ENCODE results near the gene IGF2. TPM values are rescaled to one million over a fixed set of nuclear protein-coding genes. Genes with fewer than 3 reads are reported as not detected.

IGF2 gene
- 319 TPM for polyA plus RNA-seq
- long read RNA-seq, donor 1, full-length matches to known transcripts: 22 of 22 reads
- long read RNA-seq, donor 1, partial matches to known transcripts: 0 of 22 reads
- long read RNA-seq, donor 1, other reads (novel, unspliced or antisense): 0 of 22 reads
- long read RNA-seq, donor 2, full-length matches to known transcripts: 39 of 39 reads
- long read RNA-seq, donor 2, partial matches to known transcripts: 0 of 39 reads
- long read RNA-seq, donor 2, other reads (novel, unspliced or antisense): 0 of 39 reads
- long read RNA-seq, donor 3: 0 reads
- long read RNA-seq, donor 4, full-length matches to known transcripts: 12 of 12 reads
- long read RNA-seq, donor 4, partial matches to known transcripts: 0 of 12 reads
- long read RNA-seq, donor 4, other reads (novel, unspliced or antisense): 0 of 12 reads
- long read RNA-seq, donor 5, full-length matches to known transcripts: 264 of 283 reads
- long read RNA-seq, donor 5, partial matches to known transcripts: 19 of 283 reads
- long read RNA-seq, donor 5, other reads (novel, unspliced or antisense): 0 of 283 reads
- long read RNA-seq, donor 6, full-length matches to known transcripts: 106 of 117 reads
- long read RNA-seq, donor 6, partial matches to known transcripts: 11 of 117 reads
- long read RNA-seq, donor 6, other reads (novel, unspliced or antisense): 0 of 117 reads
- long read RNA-seq, donor 7, full-length matches to known transcripts: 75 of 80 reads
- long read RNA-seq, donor 7, partial matches to known transcripts: 5 of 80 reads
- long read RNA-seq, donor 7, other reads (novel, unspliced or antisense): 0 of 80 reads
- long read RNA-seq, donor 8, full-length matches to known transcripts: 55 of 55 reads
- long read RNA-seq, donor 8, partial matches to known transcripts: 0 of 55 reads
- long read RNA-seq, donor 8, other reads (novel, unspliced or antisense): 0 of 55 reads
- long read RNA-seq, donor 9, full-length matches to known transcripts: 23 of 23 reads
- long read RNA-seq, donor 9, partial matches to known transcripts: 0 of 23 reads
- long read RNA-seq, donor 9, other reads (novel, unspliced or antisense): 0 of 23 reads
- long read RNA-seq, donor 10, full-length matches to known transcripts: 103 of 119 reads
- long read RNA-seq, donor 10, partial matches to known transcripts: 10 of 119 reads
- long read RNA-seq, donor 10, other reads (novel, unspliced or antisense): 6 of 119 reads
- long read RNA-seq, donor 11, full-length matches to known transcripts: 22 of 22 reads
- long read RNA-seq, donor 11, partial matches to known transcripts: 0 of 22 reads
- long read RNA-seq, donor 11, other reads (novel, unspliced or antisense): 0 of 22 reads

- Histone ChIP-seq H3K27ac (ENCODE audit: low read length) (peak within 1 kb of the TSS; percentile 15), H3K4me1 (ENCODE audit: control insufficient read depth, insufficient read depth, low read length) (peaks cover 8% of the 10 kb centered on the region), H3K27me3 (ENCODE audit: control insufficient read depth, insufficient read depth, low read length) (peaks cover 91% of the 10 kb centered on the region), H3K4me3 (ENCODE audit: low read length) (peak within 1 kb of the TSS; percentile 49), H3K9me3 (ENCODE audit: control insufficient read depth, low read depth, low read length) (peaks cover 5% of the 10 kb centered on the region), H3K36me3 (ENCODE audit: control insufficient read depth, insufficient read depth, low read length) (peaks cover 4% of the 10 kb centered on the region)
- peak in 1 of 2 donors; percentile 57 for DNase-seq
- WGBS (ENCODE audit: insufficient coverage, low lambda C conversion rate): no CpG with 5 or more reads among the region's 62 CpGs
Observed at GRCh38 chr11:2139123-2139521, at the start of gene IGF2. IGF2 (minus strand) TSS chr11:2139389; CDS start chr11:2135523, 3,866 bp downstream.

GRCh38 chr11:2188745-2189144 lies 49.6 kb upstream of the IGF2 start:
- no peaks in the 10 kb centered on the region for H3K36me3 ChIP-seq (ENCODE audit: control insufficient read depth, insufficient read depth, low read length)
- H3K9me3 ChIP-seq (ENCODE audit: control insufficient read depth, low read depth, low read length): peaks cover 6% of the 10 kb centered on the region
- no peak overlapping the region for H3K4me3 ChIP-seq (ENCODE audit: low read length)
- no peak for DNase-seq
- peaks cover 16% of the 10 kb centered on the region for H3K27me3 ChIP-seq (ENCODE audit: control insufficient read depth, insufficient read depth, low read length)
- no CpG with 5 or more reads among the region's 19 CpGs for WGBS (ENCODE audit: insufficient coverage, low lambda C conversion rate)
- H3K27ac ChIP-seq (ENCODE audit: low read length): no peak overlapping the region
- peaks cover 4% of the 10 kb centered on the region for H3K4me1 ChIP-seq (ENCODE audit: control insufficient read depth, insufficient read depth, low read length)

- no peak for DNase-seq
- WGBS (ENCODE audit: insufficient coverage, low lambda C conversion rate): no CpG with 5 or more reads among the region's 7 CpGs
- Histone ChIP-seq H3K36me3 (ENCODE audit: control insufficient read depth, insufficient read depth, low read length) (no peaks in the 10 kb centered on the region), H3K4me1 (ENCODE audit: control insufficient read depth, insufficient read depth, low read length) (no peaks in the 10 kb centered on the region), H3K4me3 (ENCODE audit: low read length) (no peak overlapping the region), H3K9me3 (ENCODE audit: control insufficient read depth, low read depth, low read length) (peaks cover 6% of the 10 kb centered on the region), H3K27ac (ENCODE audit: low read length) (no peak overlapping the region), H3K27me3 (ENCODE audit: control insufficient read depth, insufficient read depth, low read length) (peaks cover 16% of the 10 kb centered on the region)
Observed at GRCh38 chr11:2187280-2187707, 48.1 kb upstream of the IGF2 start.

- H3K27me3 ChIP-seq (ENCODE audit: control insufficient read depth, insufficient read depth, low read length): peaks cover 16% of the 10 kb centered on the region
- peak in 1 of 2 donors; percentile 34 for DNase-seq
- H3K9me3 ChIP-seq (ENCODE audit: control insufficient read depth, low read depth, low read length): peaks cover 6% of the 10 kb centered on the region
- H3K4me1 ChIP-seq (ENCODE audit: control insufficient read depth, insufficient read depth, low read length): no peaks in the 10 kb centered on the region
- no peak overlapping the region for H3K4me3 ChIP-seq (ENCODE audit: low read length)
- no peaks in the 10 kb centered on the region for H3K36me3 ChIP-seq (ENCODE audit: control insufficient read depth, insufficient read depth, low read length)
- no CpG with 5 or more reads among the region's 21 CpGs for WGBS (ENCODE audit: insufficient coverage, low lambda C conversion rate)
- H3K27ac ChIP-seq (ENCODE audit: low read length): no peak overlapping the region
Observed at GRCh38 chr11:2186669-2187279, 47.6 kb upstream of the IGF2 start.

- H3K4me1 ChIP-seq (ENCODE audit: control insufficient read depth, insufficient read depth, low read length): no peaks in the 10 kb centered on the region
- H3K9me3 ChIP-seq (ENCODE audit: control insufficient read depth, low read depth, low read length): peaks cover 3% of the 10 kb centered on the region
- H3K36me3 ChIP-seq (ENCODE audit: control insufficient read depth, insufficient read depth, low read length): no peaks in the 10 kb centered on the region
- no peak overlapping the region for H3K27ac ChIP-seq (ENCODE audit: low read length)
- whole genome bisulfite sequencing (ENCODE audit: insufficient coverage, low lambda C conversion rate): no CpG with 5 or more reads among the region's 23 CpGs
- H3K27me3 ChIP-seq (ENCODE audit: control insufficient read depth, insufficient read depth, low read length): peaks cover 13% of the 10 kb centered on the region
- no peak for DNase-seq
- H3K4me3 ChIP-seq (ENCODE audit: low read length): no peak overlapping the region
Observed at GRCh38 chr11:2185324-2186085, 46.3 kb upstream of the IGF2 start.

- 40% methylated on average over 1 of the region's 20 CpGs for WGBS (ENCODE audit: insufficient coverage, low lambda C conversion rate)
- H3K4me1 ChIP-seq (ENCODE audit: control insufficient read depth, insufficient read depth, low read length): no peaks in the 10 kb centered on the region
- peaks cover 8% of the 10 kb centered on the region for H3K27me3 ChIP-seq (ENCODE audit: control insufficient read depth, insufficient read depth, low read length)
- DNase-seq: no peak
- H3K9me3 ChIP-seq (ENCODE audit: control insufficient read depth, low read depth, low read length): no peaks in the 10 kb centered on the region
- no peaks in the 10 kb centered on the region for H3K36me3 ChIP-seq (ENCODE audit: control insufficient read depth, insufficient read depth, low read length)
- H3K4me3 ChIP-seq (ENCODE audit: low read length): no peak overlapping the region
- no peak overlapping the region for H3K27ac ChIP-seq (ENCODE audit: low read length)
Observed at GRCh38 chr11:2182692-2183474, 43.7 kb upstream of the IGF2 start.

GRCh38 chr11:2182075-2182474 lies 42.9 kb upstream of the IGF2 start:
- DNase-seq: no peak
- Histone ChIP-seq H3K27ac (ENCODE audit: low read length) (no peak overlapping the region), H3K4me3 (ENCODE audit: low read length) (no peak overlapping the region), H3K9me3 (ENCODE audit: control insufficient read depth, low read depth, low read length) (no peaks in the 10 kb centered on the region), H3K27me3 (ENCODE audit: control insufficient read depth, insufficient read depth, low read length) (peaks cover 8% of the 10 kb centered on the region), H3K4me1 (ENCODE audit: control insufficient read depth, insufficient read depth, low read length) (no peaks in the 10 kb centered on the region), H3K36me3 (ENCODE audit: control insufficient read depth, insufficient read depth, low read length) (no peaks in the 10 kb centered on the region)
- WGBS (ENCODE audit: insufficient coverage, low lambda C conversion rate): no CpG with 5 or more reads among the region's 18 CpGs

- no peaks in the 10 kb centered on the region for H3K9me3 ChIP-seq (ENCODE audit: control insufficient read depth, low read depth, low read length)
- WGBS (ENCODE audit: insufficient coverage, low lambda C conversion rate): no CpG with 5 or more reads among the region's 11 CpGs
- no peak overlapping the region for H3K4me3 ChIP-seq (ENCODE audit: low read length)
- DNase-seq: no peak
- no peak overlapping the region for H3K27ac ChIP-seq (ENCODE audit: low read length)
- no peaks in the 10 kb centered on the region for H3K36me3 ChIP-seq (ENCODE audit: control insufficient read depth, insufficient read depth, low read length)
- H3K4me1 ChIP-seq (ENCODE audit: control insufficient read depth, insufficient read depth, low read length): no peaks in the 10 kb centered on the region
- peaks cover 4% of the 10 kb centered on the region for H3K27me3 ChIP-seq (ENCODE audit: control insufficient read depth, insufficient read depth, low read length)
Observed at GRCh38 chr11:2180789-2181370, 41.7 kb upstream of the IGF2 start.
